ENCODE results near the gene MRPL12. TPM values are rescaled to one million over a fixed set of nuclear protein-coding genes. Genes with fewer than 3 reads are reported as not detected.

Gene MRPL12
- total and polyA plus RNA-seq, 2 of the 13 experiments (the other 11 are each of a cell fraction or from before 2014, with no cell fraction given): 39.1 to 94.1 TPM

GRCh38 chr17:81727324-81728031, 24.3 kb downstream of the MRPL12 start (continued):
- peak; percentile 96 for TF ChIP-seq ZNF574 (CRISPR knock-in tag; IDR thresholded peaks at IDR 0.05)
- TF ChIP-seq ZNF414 (CRISPR knock-in tag; IDR thresholded peaks at IDR 0.05): no peak; the same call in 1 of the 2 replicates
- TF ChIP-seq ZFP36L1 (CRISPR knock-in tag; IDR thresholded peaks at IDR 0.05): peak; percentile 89
- peak; percentile 40 for TF ChIP-seq PTBP1 (IDR thresholded peaks at IDR 0.05; ENCODE audit: low read depth, low read length, poor library complexity, severe bottlenecking)
- peak; percentile 95 for TF ChIP-seq GZF1 (CRISPR knock-in tag; IDR thresholded peaks at IDR 0.05)
- TF ChIP-seq PCBP2 (optimal IDR thresholded peaks at IDR 0.05; ENCODE audit: low read depth, low read length, poor library complexity, severe bottlenecking): no peak
- TF ChIP-seq MYC (CRISPR knock-in tag; IDR thresholded peaks at IDR 0.05; ENCODE audit: borderline replicate concordance): peak; percentile 99
- peak; percentile 81; the same call in 1 of the 2 replicates for TF ChIP-seq HNRNPL (IDR thresholded peaks at IDR 0.05; ENCODE audit: low read depth, low read length)
- peak; percentile 91 for TF ChIP-seq HDAC1 (CRISPR knock-in tag; IDR thresholded peaks at IDR 0.05)
- TF ChIP-seq ZNF225 (CRISPR knock-in tag; IDR thresholded peaks at IDR 0.05): peak; percentile 99
- TF ChIP-seq CCDC6 (CRISPR knock-in tag; IDR thresholded peaks at IDR 0.05): peak; percentile 99
- TF ChIP-seq ZNF224 (CRISPR knock-in tag; IDR thresholded peaks at IDR 0.05): peak; percentile 98
- TF ChIP-seq FOXC1 (CRISPR knock-in tag; IDR thresholded peaks at IDR 0.05; ENCODE audit: borderline replicate concordance): peak; percentile 96
- TF ChIP-seq HBP1 (CRISPR knock-in tag; IDR thresholded peaks at IDR 0.05; ENCODE audit: low read depth): peak; percentile 85; the same call in 1 of the 2 replicates
- peak in 1 of 2 experiments; percentile 13; a peak in 1 of 4 replicates for TF ChIP-seq EP300 (IDR thresholded peaks at IDR 0.05; ENCODE audit: low read depth in 2 of 2, low read length in 2 of 2)
- TF ChIP-seq EP300 (CRISPR knock-in tag; IDR thresholded peaks at IDR 0.05; ENCODE audit: borderline replicate concordance): peak; percentile 75; the same call in 1 of the 2 replicates
- TF ChIP-seq AHR (CRISPR knock-in tag; IDR thresholded peaks at IDR 0.05): peak; percentile 99
- peak; percentile 95 for TF ChIP-seq NAIF1 (CRISPR knock-in tag; IDR thresholded peaks at IDR 0.05; ENCODE audit: borderline replicate concordance)
- TF ChIP-seq PAXIP1 (CRISPR knock-in tag; conservative IDR thresholded peaks at IDR 0.05): peak; percentile 75
- TF ChIP-seq KLF12 (CRISPR knock-in tag; IDR thresholded peaks at IDR 0.05; ENCODE audit: borderline replicate concordance): peak; percentile 84; the same call in 1 of the 2 replicates
- TF ChIP-seq XRCC5 (optimal IDR thresholded peaks at IDR 0.05; ENCODE audit: low read length): peak; percentile 55

Measured in HepG2 (cell line).